H9 (cell line): Measurements from ENCODE around the gene EIF1AD. TPM values are rescaled to one million over a fixed set of nuclear protein-coding genes. Genes with fewer than 3 reads are reported as not detected.

Experiments used
- DNase-seq: peaks from one replicate; pipeline ENCODE4 v3.0.0-alpha.2; 2017
- H2AFZ ChIP-seq: one replicate; pipeline ENCODE4 v1.6.1; 2013; ENCODE audit warnings: mild to moderate bottlenecking, low read length, control low read depth, moderate library complexity
- H2AK5ac ChIP-seq: 2 replicates; pipeline ENCODE4 v1.6.1; 2013; ENCODE audit warnings: low read length, control low read depth, mixed read lengths; ENCODE audit not compliant: insufficient read length
- H2BK120ac ChIP-seq: one replicate; pipeline ENCODE4 v1.6.1; 2013; ENCODE audit warnings: low read depth, mild to moderate bottlenecking, low read length, control low read depth, inconsistent platforms; ENCODE audit not compliant: poor library complexity, severe bottlenecking
- H2BK12ac ChIP-seq: 2 replicates; pipeline ENCODE4 v1.6.1; 2013; ENCODE audit warnings: low read length, control low read depth, mixed read lengths, low read depth; ENCODE audit not compliant: insufficient read length
- H2BK15ac ChIP-seq: 2 replicates; pipeline ENCODE4 v1.6.1; 2013; ENCODE audit warnings: low read depth, low read length, control low read depth
- H2BK20ac ChIP-seq: one replicate; pipeline ENCODE4 v1.6.1; 2013; ENCODE audit warnings: low read depth, mild to moderate bottlenecking, low read length, control low read depth, inconsistent platforms; ENCODE audit not compliant: poor library complexity, severe bottlenecking
- H2BK5ac ChIP-seq: 2 replicates; pipeline ENCODE4 v1.6.1; 2013; ENCODE audit warnings: low read length, control low read depth, mixed read lengths; ENCODE audit not compliant: insufficient read length
- H3K14ac ChIP-seq: 2 replicates; pipeline ENCODE4 v1.6.1; 2013; ENCODE audit warnings: low read length, control low read depth; ENCODE audit not compliant: insufficient read depth
- H3K18ac ChIP-seq: 2 replicates; pipeline ENCODE4 v1.6.1; 2013; ENCODE audit warnings: low read depth, mild to moderate bottlenecking, mixed read lengths, low read length, control low read depth; ENCODE audit not compliant: insufficient read length
- H3K23ac ChIP-seq: 2 replicates; pipeline ENCODE4 v1.6.1; 2013; ENCODE audit warnings: low read length, control low read depth, mixed read lengths, low read depth; ENCODE audit not compliant: insufficient read length
- H3K23me2 ChIP-seq: 2 replicates; pipeline ENCODE4 v1.6.1; 2013; ENCODE audit warnings: low read depth, mild to moderate bottlenecking, mixed read lengths, low read length, control low read depth; ENCODE audit not compliant: insufficient read length, poor library complexity, severe bottlenecking
- H3K27ac ChIP-seq: 2 replicates; pipeline ENCODE4 v1.5.1; 2013; ENCODE audit warnings: low read length, control low read depth, mixed read lengths, low read depth; ENCODE audit not compliant: insufficient read length
- H3K27me3 ChIP-seq: 2 replicates; pipeline ENCODE4 v1.6.1; 2013; ENCODE audit warnings: low read length, control low read depth, inconsistent platforms; ENCODE audit not compliant: insufficient read depth
- H3K4ac ChIP-seq: 2 replicates; pipeline ENCODE4 v1.6.1; 2013; ENCODE audit warnings: low read depth, mild to moderate bottlenecking, control low read depth, inconsistent platforms, low read length, moderate library complexity
- H3K4me1 ChIP-seq: 2 replicates; pipeline ENCODE4 v1.6.1; 2013; ENCODE audit warnings: low read length, control low read depth, inconsistent platforms; ENCODE audit not compliant: insufficient read depth
- H3K4me2 ChIP-seq: 2 replicates; pipeline ENCODE4 v1.6.1; 2013; ENCODE audit warnings: low read length, control low read depth, mixed read lengths; ENCODE audit not compliant: insufficient read length, insufficient read depth
- H3K56ac ChIP-seq: 2 replicates; pipeline ENCODE4 v1.6.1; 2013; ENCODE audit warnings: low read depth, mild to moderate bottlenecking, mixed read lengths, low read length, control low read depth; ENCODE audit not compliant: insufficient read length
- H3K79me1 ChIP-seq: 2 replicates; pipeline ENCODE4 v1.6.1; 2013; ENCODE audit warnings: low read depth, mild to moderate bottlenecking, moderate library complexity, low read length, control low read depth, inconsistent platforms; ENCODE audit not compliant: insufficient read depth, poor library complexity, severe bottlenecking
- H3K79me2 ChIP-seq: 2 replicates; pipeline ENCODE4 v1.6.1; 2013; ENCODE audit warnings: low read length, control low read depth, inconsistent platforms; ENCODE audit not compliant: insufficient read depth
- H3K9ac ChIP-seq: 2 replicates; pipeline ENCODE4 v1.6.1; 2013; ENCODE audit warnings: low read length, control low read depth, mixed read lengths; ENCODE audit not compliant: insufficient read length; ENCODE audit errors: extremely low read depth
- H3K9me3 ChIP-seq: one replicate; pipeline ENCODE4 v1.6.1; 2013; ENCODE audit warnings: low read depth, low read length, inconsistent platforms; ENCODE audit not compliant: control insufficient read depth
- H3T11ph ChIP-seq: one replicate; pipeline ENCODE4 v1.6.1; 2013; ENCODE audit warnings: mild to moderate bottlenecking, low read length, control low read depth, inconsistent platforms
- H4K20me1 ChIP-seq: one replicate; pipeline ENCODE4 v1.6.1; 2013; ENCODE audit not compliant: control insufficient read depth, insufficient read length, insufficient read depth
- H4K5ac ChIP-seq: 2 replicates; pipeline ENCODE4 v1.6.1; 2013; ENCODE audit warnings: low read depth, mild to moderate bottlenecking, mixed read lengths, low read length, control low read depth; ENCODE audit not compliant: insufficient read length
- H4K8ac ChIP-seq: replicated peaks from 2 replicates; pipeline ENCODE4 v1.6.1; 2013; ENCODE audit warnings: low read length, control low read depth, mixed read lengths, low read depth; ENCODE audit not compliant: insufficient read length
- H4K91ac ChIP-seq: 2 replicates; pipeline ENCODE4 v1.6.1; 2013; ENCODE audit warnings: low read depth, mild to moderate bottlenecking, moderate library complexity, mixed read lengths, low read length, control low read depth; ENCODE audit not compliant: insufficient read length
- H3K27ac Mint-ChIP-seq, 3 experiments: 2 replicates in 2 of 3; 3 replicates in 1 of 3; pipeline ENCODE4 v1.8.0; 2020 to 2021; ENCODE audit warnings: mixed read lengths in 3 of 3, mild to moderate bottlenecking in 1 of 3, moderate library complexity in 1 of 3
- H3K27me3 Mint-ChIP-seq: 2 replicates; pipeline ENCODE4 v1.8.0; 2021; ENCODE audit warnings: low read depth, mild to moderate bottlenecking, moderate library complexity, mixed read lengths
- H3K36me3 Mint-ChIP-seq, 3 experiments: 2 replicates in 2 of 3; 3 replicates in 1 of 3; pipeline ENCODE4 v1.8.0; 2020 to 2021; ENCODE audit warnings: low read depth in 3 of 3, mixed read lengths in 3 of 3; ENCODE audit not compliant: insufficient read depth in 1 of 3
- H3K4me1 Mint-ChIP-seq, 2 experiments: 2 replicates each; pipeline ENCODE4 v1.8.0; 2020; ENCODE audit warnings: mixed read lengths in 2 of 2
- H3K4me3 Mint-ChIP-seq, 2 experiments: 2 replicates in 1 of 2; 3 replicates in 1 of 2; pipeline ENCODE4 v1.8.0; 2020 to 2021; ENCODE audit warnings: mild to moderate bottlenecking in 2 of 2, mixed read lengths in 2 of 2, moderate library complexity in 1 of 2
- H3K9me3 Mint-ChIP-seq, 2 experiments: 2 replicates in 1 of 2; 3 replicates in 1 of 2; pipeline ENCODE4 v1.8.0; 2020; ENCODE audit warnings: mild to moderate bottlenecking in 2 of 2, mixed read lengths in 2 of 2, moderate library complexity in 1 of 2
- CTCF ChIP-seq: fragments of 200-600 bp; sonication (generic); conservative IDR thresholded peaks from 3 replicates; pipeline ENCODE4 v1.8.0; 2021; ENCODE audit warnings: antibody characterized with exemption, mild to moderate bottlenecking
- WGBS: extraction: QIAGEN DNeasy Blood & Tissue Kit; methylation state at CpG from one replicate; pipeline ENCODE4 v1.1.7; 2013; ENCODE audit warnings: missing lambda C conversion rate, low lambda C conversion rate, mixed read lengths; ENCODE audit not compliant: insufficient read length; ENCODE audit errors: extremely low coverage; 5-methylcytosine and 5-hydroxymethylcytosine counted together
- total RNA-seq: library from RNA; stranded (reverse); gene quantifications from 2 replicates; pipeline ENCODE4 v1.2.1, GENCODE V29; 2021

EIF1AD gene
- total RNA-seq, 1 experiment from 2014 or later = 46.7 TPM

GRCh38 chr11:66046901-66047300 lies 44.9 kb upstream of the EIF1AD start:
- no peak for TF ChIP-seq CTCF
- H4K5ac ChIP-seq = no peak overlapping the region

More at GRCh38 chr11:66046901-66047300, 44.9 kb upstream of the EIF1AD start:
- Histone ChIP-seq H3K27ac (no peak overlapping the region), H3K14ac (no peak overlapping the region), H4K8ac (no peak overlapping the region), H2BK15ac (no peak overlapping the region), H2BK12ac (no peak overlapping the region), H3T11ph (no peak overlapping the region), H3K9me3 (no peaks in the 10 kb centered on the region), H4K20me1 (peaks cover 3% of the 10 kb centered on the region), H3K56ac (no peak overlapping the region), H3K4ac (no peak overlapping the region), H2AFZ (no peak overlapping the region), H2AK5ac (no peak overlapping the region), H4K91ac (no peak overlapping the region), H3K79me1 (no peaks in the 10 kb centered on the region), H2BK20ac (no peak overlapping the region), H3K4me2 (no peak overlapping the region), H3K79me2 (no peaks in the 10 kb centered on the region), H3K4me1 (peaks cover 6% of the 10 kb centered on the region; the same call in 1 of the 2 replicates), H3K9ac (no peak overlapping the region), H3K23me2 (peaks cover 8% of the 10 kb centered on the region), H2BK5ac (no peak overlapping the region), H2BK120ac (no peak overlapping the region), H3K27me3 (no peaks in the 10 kb centered on the region), H3K23ac (no peak overlapping the region), H3K18ac (no peak overlapping the region)
- no peak for DNase-seq
- Mint-ChIP-seq H3K4me1 (peaks cover 33 to 43% of the 10 kb centered on the region in 2 experiments), H3K4me3 (no peak overlapping the region), H3K36me3 (peaks cover 10 to 25% (median 19%) of the 10 kb centered on the region in 3 experiments), H3K9me3 (no peaks in the 10 kb centered on the region), H3K27ac (no peak overlapping the region), H3K27me3 (no peaks in the 10 kb centered on the region; the same call in 1 of the 2 replicates)
- WGBS = no CpG with 5 or more reads among the region's 3 CpGs
